CD4-positive, alpha-beta T cell (primary cell): ENCODE data around the gene ACYP1. TPM values are rescaled to one million over a fixed set of nuclear protein-coding genes. Genes with fewer than 3 reads are reported as not detected.

Source experiments
- ATAC-seq: fragments of 200-7000 bp; cut with Tn5 transposase; one replicate; pipeline ENCODE4 v1.10.0; 2022; ENCODE audit warnings: mild to moderate bottlenecking; ENCODE audit not compliant: poor library complexity
- CTCF ChIA-PET: fragments of 350-600 bp; sonication (Branson Sonifier 250); formaldehyde crosslinking; loops from one replicate; lab custom pipeline; 2021; ENCODE audit warnings: antibody characterized with exemption, inconsistent platforms; lab: Charles Lee
- POLR2A ChIA-PET: fragments of 350-600 bp; sonication (Branson Sonifier 250); formaldehyde crosslinking; loops from one replicate; lab custom pipeline; 2021; ENCODE audit warnings: antibody characterized with exemption, inconsistent platforms; lab: Charles Lee
- DNase-seq, 14 experiments: peaks; one replicate each; pipeline ENCODE4 v3.0.0-alpha.2; 2013 to 2020; ENCODE audit warnings: mixed read lengths in 2 of 14
- H3K27ac ChIP-seq, 2 donors: one replicate each; pipeline versions ENCODE4 v1.5.1 to v1.7.0; 2013; ENCODE audit warnings: low read length in 2 of 2, low read depth in 1 of 2, mild to moderate bottlenecking in 1 of 2
- H3K27me3 ChIP-seq, 2 experiments: 1 replicate in 1 of 2; 2 replicates in 1 of 2; pipeline versions ENCODE4 v1.6.1 to v1.7.0; 2013; ENCODE audit warnings: low read length in 2 of 2, control low read depth in 1 of 2, mild to moderate bottlenecking in 1 of 2, moderate library complexity in 1 of 2; ENCODE audit not compliant: insufficient read depth in 2 of 2, control insufficient read depth in 1 of 2
- H3K36me3 ChIP-seq: one replicate; pipeline ENCODE4 v1.6.1; 2013; ENCODE audit warnings: low read length, control low read depth; ENCODE audit not compliant: insufficient read depth
- H3K4me1 ChIP-seq: one replicate; pipeline ENCODE4 v1.6.1; 2013; ENCODE audit warnings: low read length, control low read depth; ENCODE audit not compliant: insufficient read depth
- H3K4me3 ChIP-seq: one replicate; pipeline ENCODE4 v1.5.1; 2013; ENCODE audit warnings: mild to moderate bottlenecking, low read length, moderate library complexity
- H3K9me3 ChIP-seq, 2 experiments: 1 replicate in 1 of 2; 2 replicates in 1 of 2; pipeline versions ENCODE4 v1.6.1 to v1.7.0; 2013; ENCODE audit warnings: low read length in 2 of 2, mild to moderate bottlenecking in 2 of 2, control low read depth in 1 of 2, moderate library complexity in 1 of 2; ENCODE audit not compliant: control insufficient read depth in 1 of 2, insufficient read depth in 1 of 2
- H3K27ac Mint-ChIP-seq: one replicate; pipeline ENCODE4 v1.8.0; 2020; ENCODE audit warnings: mixed read lengths
- H3K27me3 Mint-ChIP-seq: one replicate; pipeline ENCODE4 v1.8.0; 2021; ENCODE audit warnings: mixed read lengths
- H3K36me3 Mint-ChIP-seq: one replicate; pipeline ENCODE4 v1.8.0; 2021; ENCODE audit warnings: low read depth, mixed read lengths
- H3K4me1 Mint-ChIP-seq: one replicate; pipeline ENCODE4 v1.8.0; 2021; ENCODE audit warnings: low read depth, mixed read lengths
- H3K4me3 Mint-ChIP-seq: one replicate; pipeline ENCODE4 v1.8.0; 2020; ENCODE audit warnings: mild to moderate bottlenecking, mixed read lengths
- H3K9me3 Mint-ChIP-seq: one replicate; pipeline ENCODE4 v1.8.0; 2020; ENCODE audit warnings: mixed read lengths
- CTCF ChIP-seq: fragments of 200-600 bp; IDR thresholded peaks from one replicate; pipeline ENCODE4 v1.8.0; 2022; ENCODE audit warnings: antibody characterized with exemption, mild to moderate bottlenecking
- intact Hi-C, 2 experiments: fragments of 100-400 bp; cut with DNase I in 1 of 2; cut with micrococcal nuclease in 1 of 2; formaldehyde crosslinking; loops; one replicate each; pipeline versions ENCODE4 v1.15.1 to v1.9.0; 2023 to 2025; cut with DNase I, micrococcal nuclease
- total RNA-seq, 174 experiments: library from RNA in 2 of 174; stranded (reverse) in 2 of 174; gene quantifications; one replicate each; pipeline ENCODE4 v1.2.3 and lab custom pipeline; 2021 to 2026

ACYP1 gene
- total RNA-seq, 2 experiments from 2014 or later = 7.9 to 9.4 TPM

DNA sequence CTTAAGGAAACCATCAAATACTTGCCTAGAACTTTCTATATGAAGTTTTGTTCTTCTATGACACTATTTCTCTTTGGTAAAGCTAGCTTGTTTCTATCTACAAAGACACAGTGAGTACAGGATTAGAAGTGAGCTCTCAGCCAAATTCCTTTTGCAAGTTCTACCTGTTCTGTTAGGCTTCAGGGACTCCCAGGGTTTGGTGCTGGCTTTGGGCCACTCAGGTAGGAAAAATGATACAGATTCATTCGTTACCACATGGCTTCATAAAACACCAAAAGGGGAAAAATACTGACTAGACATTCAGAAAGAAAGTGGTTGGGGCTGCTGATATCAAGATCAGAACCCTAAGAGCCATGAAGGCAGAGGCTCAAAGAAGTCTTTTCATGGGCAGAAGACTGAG is 19.4 kb upstream of the ACYP1 start:
- DNase-seq (no peak), ATAC-seq (no peak)
- TF ChIP-seq CTCF = no peak
- CTCF ChIA-PET = no interaction called here
- H3K4me3 ChIP-seq = no peak overlapping the region
- H3K27me3 Mint-ChIP-seq = no peaks in the 10 kb centered on the region
- POLR2A ChIA-PET = no interaction called here
- no peaks in the 10 kb centered on the region for H3K4me1 ChIP-seq
- no peaks in the 10 kb centered on the region for H3K9me3 Mint-ChIP-seq
- H3K36me3 Mint-ChIP-seq = peaks cover 72% of the 10 kb centered on the region
- intact Hi-C loops = no loop called here
- H3K27ac ChIP-seq = no peak overlapping the region
- H3K9me3 ChIP-seq = no peaks in the 10 kb centered on the region
- no peak overlapping the region for H3K27ac Mint-ChIP-seq
- H3K36me3 ChIP-seq = peaks cover 61% of the 10 kb centered on the region
- no peak overlapping the region for H3K4me3 Mint-ChIP-seq
- peaks cover 5% of the 10 kb centered on the region for H3K4me1 Mint-ChIP-seq
- H3K27me3 ChIP-seq = no peaks in the 10 kb centered on the region

- Histone ChIP-seq H3K9me3 (no peaks in the 10 kb centered on the region), H3K27me3 (no peaks in the 10 kb centered on the region), H3K27ac (no peak overlapping the region), H3K4me1 (no peaks in the 10 kb centered on the region), H3K4me3 (no peak overlapping the region), H3K36me3 (peaks cover 46% of the 10 kb centered on the region)
- DNase-seq = no peak
- H3K9me3 Mint-ChIP-seq = no peaks in the 10 kb centered on the region
- no peak overlapping the region for H3K4me3 Mint-ChIP-seq
- H3K27ac Mint-ChIP-seq = no peak overlapping the region
- peaks cover 60% of the 10 kb centered on the region for H3K36me3 Mint-ChIP-seq
- no peak for ATAC-seq
- peaks cover 21% of the 10 kb centered on the region for H3K4me1 Mint-ChIP-seq
- H3K27me3 Mint-ChIP-seq = no peaks in the 10 kb centered on the region
- CTCF ChIA-PET = no interaction called here
- intact Hi-C loops = no loop called here
- POLR2A ChIA-PET = no interaction called here
- no peak for TF ChIP-seq CTCF
Observed at GRCh38 chr14:75081660-75082229, 17.9 kb upstream of the ACYP1 start.

DNA sequence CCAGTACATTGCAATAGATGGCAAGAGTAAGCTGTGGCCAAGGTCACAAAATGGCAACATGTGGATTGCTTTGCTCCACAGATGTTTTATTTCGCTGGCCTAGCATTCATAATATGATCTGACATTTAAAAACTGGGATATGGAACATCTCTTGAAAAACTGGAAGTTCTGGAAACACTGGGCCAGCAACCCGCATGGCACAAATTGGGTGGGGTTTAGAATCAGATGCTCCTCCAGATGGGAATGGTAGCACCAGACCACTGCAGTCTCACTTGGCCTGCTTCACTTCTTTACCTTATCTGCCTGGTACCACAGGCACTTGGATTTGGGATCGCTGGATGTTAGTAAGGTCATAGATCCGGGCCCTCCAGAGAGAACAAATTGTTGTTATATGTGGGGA is 15.7 kb upstream of the ACYP1 start:
- peak overlapping the region; percentile 47 for H3K27ac Mint-ChIP-seq
- CTCF ChIA-PET = interaction anchor here (0.7 to 1.2 kb wide), 2 partner anchors 9 to 115 kb away, joined by 3 read pairs; no protein-coding TSS in a partner anchor

More for the DNA sequence above, 15.7 kb upstream of the ACYP1 start:
- intact Hi-C loops = loop anchor here in 1 of 2 experiments (5.0 kb wide), 1 partner anchor 37 kb away; no protein-coding TSS in a partner anchor
- H3K27me3 ChIP-seq = no peaks in the 10 kb centered on the region
- H3K4me3 ChIP-seq = no peak overlapping the region
- Mint-ChIP-seq H3K27me3 (no peaks in the 10 kb centered on the region), H3K36me3 (peaks cover 39% of the 10 kb centered on the region), H3K4me1 (peaks cover 31% of the 10 kb centered on the region), H3K4me3 (no peak overlapping the region), H3K9me3 (no peaks in the 10 kb centered on the region)
- no peaks in the 10 kb centered on the region for H3K4me1 ChIP-seq
- TF ChIP-seq CTCF = no peak
- ATAC-seq = no peak
- H3K36me3 ChIP-seq = peaks cover 25% of the 10 kb centered on the region
- H3K9me3 ChIP-seq = no peaks in the 10 kb centered on the region
- no peak for DNase-seq
- POLR2A ChIA-PET = interaction anchor here (2.1 to 2.2 kb wide), 2 partner anchors 10 to 28 kb away, joined by 13 read pairs; partner anchors contain the start of genes MLH3 and ZC2HC1C
- H3K27ac ChIP-seq = no peak overlapping the region
